Liver (tissue), 9 donors: ENCODE data around the gene CCDC93. TPM values are rescaled to one million over a fixed set of nuclear protein-coding genes. Genes with fewer than 3 reads are reported as not detected.

Source experiments
- DNase-seq: peaks from one replicate; pipeline ENCODE4 v3.0.0-alpha.2; 2017; ENCODE audit warnings: low spot score
- H3K27ac ChIP-seq, 2 donors: one replicate each; pipeline ENCODE4 v1.7.0; 2013; ENCODE audit warnings: inconsistent platforms in 2 of 2, low read length in 2 of 2, control low read depth in 1 of 2, low read depth in 1 of 2, mild to moderate bottlenecking in 1 of 2
- H3K27me3 ChIP-seq, 4 donors: one replicate each; pipeline versions ENCODE4 v1.6.1 to v1.7.0; 2013; ENCODE audit warnings: low read length in 3 of 4, inconsistent platforms in 1 of 4, mild to moderate bottlenecking in 1 of 4, moderate library complexity in 1 of 4; ENCODE audit not compliant: control insufficient read depth in 4 of 4, insufficient read depth in 4 of 4
- H3K36me3 ChIP-seq, 4 donors: one replicate each; pipeline versions ENCODE4 v1.6.1 to v1.7.0; 2013; ENCODE audit warnings: low read length in 3 of 4, mild to moderate bottlenecking in 3 of 4, low read depth in 1 of 4, moderate library complexity in 1 of 4; ENCODE audit not compliant: control insufficient read depth in 4 of 4, insufficient read depth in 3 of 4
- H3K4me1 ChIP-seq, 4 donors: one replicate each; pipeline versions ENCODE4 v1.6.1 to v1.7.0; 2013; ENCODE audit warnings: low read length in 3 of 4, mild to moderate bottlenecking in 3 of 4, moderate library complexity in 1 of 4; ENCODE audit not compliant: control insufficient read depth in 4 of 4, insufficient read depth in 4 of 4
- H3K4me3 ChIP-seq, 3 donors: one replicate each; pipeline versions ENCODE4 v1.6.1 to v1.7.0; 2013; ENCODE audit warnings: low read length in 3 of 3, control low read depth in 1 of 3, low read depth in 1 of 3, mild to moderate bottlenecking in 1 of 3
- H3K9ac ChIP-seq, 2 donors: one replicate each; pipeline ENCODE4 v1.7.0; 2013; ENCODE audit warnings: low read length in 2 of 2, mild to moderate bottlenecking in 2 of 2, moderate library complexity in 2 of 2, control low read depth in 1 of 2, low read depth in 1 of 2
- H3K9me3 ChIP-seq, 4 donors: one replicate each; pipeline versions ENCODE4 v1.6.1 to v1.7.0; 2013; ENCODE audit warnings: low read length in 3 of 4; ENCODE audit not compliant: control insufficient read depth in 4 of 4
- CTCF ChIP-seq: fragments of 150-350 bp; IDR thresholded peaks from 2 replicates; pipeline ENCODE4 v1.5.1; 2017; ENCODE audit warnings: improper control_type of control experiment, low read depth, low read length; ENCODE audit not compliant: missing input control
- EGR1 ChIP-seq, 2 donors: IDR thresholded peaks; 2 replicates each; pipeline ENCODE4 v1.6.1; 2016 to 2018; ENCODE audit warnings: antibody characterized with exemption in 2 of 2, low read depth in 2 of 2
- FOXA1 ChIP-seq: IDR thresholded peaks from 2 replicates; pipeline ENCODE4 v1.6.1; 2016; ENCODE audit warnings: antibody characterized with exemption
- FOXA2 ChIP-seq: IDR thresholded peaks from 2 replicates; pipeline ENCODE4 v1.6.1; 2016; ENCODE audit warnings: antibody characterized with exemption
- HNF4A ChIP-seq, 2 donors: conservative IDR thresholded peaks; 2 replicates each; pipeline ENCODE4 v1.6.1; 2016; ENCODE audit warnings: antibody characterized with exemption in 2 of 2, mild to moderate bottlenecking in 2 of 2
- HNF4G ChIP-seq: IDR thresholded peaks from 2 replicates; pipeline ENCODE4 v1.6.1; 2016; ENCODE audit warnings: antibody characterized with exemption
- JUND ChIP-seq, 2 donors: IDR thresholded peaks; 2 replicates each; pipeline ENCODE4 v1.6.1; 2016; ENCODE audit warnings: antibody characterized with exemption in 2 of 2
- NR2F2 ChIP-seq: IDR thresholded peaks from 2 replicates; pipeline ENCODE4 v1.6.1; 2016; ENCODE audit warnings: antibody characterized with exemption
- RAD21 ChIP-seq, 2 donors: IDR thresholded peaks; 2 replicates each; pipeline ENCODE4 v1.6.1; 2016; ENCODE audit warnings: antibody characterized with exemption in 2 of 2, mild to moderate bottlenecking in 2 of 2
- RXRA ChIP-seq, 2 donors: IDR thresholded peaks; 2 replicates each; pipeline ENCODE4 v1.6.1; 2017 to 2018; ENCODE audit warnings: antibody characterized with exemption in 2 of 2, mild to moderate bottlenecking in 1 of 2
- SP1 ChIP-seq: IDR thresholded peaks from 2 replicates; pipeline ENCODE4 v1.6.1; 2018; ENCODE audit warnings: antibody characterized with exemption, mild to moderate bottlenecking
- TAF1 ChIP-seq: conservative IDR thresholded peaks from 2 replicates; pipeline ENCODE4 v1.6.1; 2016; ENCODE audit warnings: antibody characterized with exemption, mild to moderate bottlenecking
- YY1 ChIP-seq: IDR thresholded peaks from 2 replicates; pipeline ENCODE4 v1.6.1; 2016; ENCODE audit warnings: antibody characterized with exemption, mild to moderate bottlenecking
- WGBS: extraction: QIAGEN DNeasy Blood & Tissue Kit; methylation state at CpG from one replicate; pipeline ENCODE4 v1.1.7; 2013; 5-methylcytosine and 5-hydroxymethylcytosine counted together
- polyA plus RNA-seq, 2 donors: library from polyadenylated mRNA; stranded (reverse) in 1 of 2; unstranded in 1 of 2; fragments of 200-250 nt in 1 of 2; fragments of >200 nt in 1 of 2; fragmentation: Nextera tagmentation in 1 of 2; extraction: Ambion mirVana in 1 of 2; gene quantifications; one replicate each; pipeline versions ENCODE4 v1.2.1 to v1.2.3, GENCODE V29; 2013 to 2015
- total RNA-seq, 2 donors: library from RNA; depleted of rRNA; stranded (reverse); fragments of >200 nt; gene quantifications; one replicate each; pipeline ENCODE4 v1.2.3, GENCODE V29; 2014
- TF ChIP-seq, protein P1 (sequence below): IDR thresholded peaks from 2 replicates; pipeline ENCODE4 v1.6.1; 2016; ENCODE audit warnings: antibody characterized with exemption
- TF ChIP-seq, protein P2 (sequence below): IDR thresholded peaks from 2 replicates; pipeline ENCODE4 v1.6.1; 2016; ENCODE audit warnings: antibody characterized with exemption
- donor health status: healthy.
- donor health status: healthy.
- donor health status: healthy.
- donor health status: healthy.
- donor health status: healthy.

CCDC93 gene
- total and polyA plus RNA-seq, 4 donors, result 4.0 to 14.2 (median 8.5) TPM

- H3K4me1 ChIP-seq, result peaks cover 0 to 6% (median 3%) of the 10 kb centered on the region in 4 donors
- no peak overlapping the region for H3K27ac ChIP-seq
- TF ChIP-seq FOXA1 (no peak), HNF4G (no peak), FOXA2 (no peak), JUND (IDR thresholded peaks at IDR 0.05) (no peak), RAD21 (IDR thresholded peaks at IDR 0.05) (no peak), RXRA (IDR thresholded peaks at IDR 0.05) (no peak), HNF4A (conservative IDR thresholded peaks at IDR 0.05) (no peak), CTCF (no peak), EGR1 (IDR thresholded peaks at IDR 0.05; ENCODE audit: low read depth in 2 of 2) (no peak), TAF1 (no peak), YY1 (no peak)
- TF ChIP-seq, protein P1, sequence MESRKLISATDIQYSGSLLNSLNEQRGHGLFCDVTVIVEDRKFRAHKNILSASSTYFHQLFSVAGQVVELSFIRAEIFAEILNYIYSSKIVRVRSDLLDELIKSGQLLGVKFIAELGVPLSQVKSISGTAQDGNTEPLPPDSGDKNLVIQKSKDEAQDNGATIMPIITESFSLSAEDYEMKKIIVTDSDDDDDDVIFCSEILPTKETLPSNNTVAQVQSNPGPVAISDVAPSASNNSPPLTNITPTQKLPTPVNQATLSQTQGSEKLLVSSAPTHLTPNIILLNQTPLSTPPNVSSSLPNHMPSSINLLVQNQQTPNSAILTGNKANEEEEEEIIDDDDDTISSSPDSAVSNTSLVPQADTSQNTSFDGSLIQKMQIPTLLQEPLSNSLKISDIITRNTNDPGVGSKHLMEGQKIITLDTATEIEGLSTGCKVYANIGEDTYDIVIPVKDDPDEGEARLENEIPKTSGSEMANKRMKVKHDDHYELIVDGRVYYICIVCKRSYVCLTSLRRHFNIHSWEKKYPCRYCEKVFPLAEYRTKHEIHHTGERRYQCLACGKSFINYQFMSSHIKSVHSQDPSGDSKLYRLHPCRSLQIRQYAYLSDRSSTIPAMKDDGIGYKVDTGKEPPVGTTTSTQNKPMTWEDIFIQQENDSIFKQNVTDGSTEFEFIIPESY, result no peak
- TF ChIP-seq, protein P2, sequence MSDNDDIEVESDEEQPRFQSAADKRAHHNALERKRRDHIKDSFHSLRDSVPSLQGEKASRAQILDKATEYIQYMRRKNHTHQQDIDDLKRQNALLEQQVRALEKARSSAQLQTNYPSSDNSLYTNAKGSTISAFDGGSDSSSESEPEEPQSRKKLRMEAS, result no peak
- DNase-seq, result no peak
- H3K4me3 ChIP-seq, result no peak overlapping the region
- H3K9ac ChIP-seq, result no peak overlapping the region
- 74% methylated on average over 3 of the region's 3 CpGs for WGBS
- H3K36me3 ChIP-seq, result peaks cover 4 to 70% (median 42%) of the 10 kb centered on the region in 4 donors
- H3K27me3 ChIP-seq, result no peaks in the 10 kb centered on the region
- H3K9me3 ChIP-seq, result no peaks in the 10 kb centered on the region
Observed at GRCh38 chr2:117996525-117996924, 17.3 kb downstream of the CCDC93 start.

GRCh38 chr2:117994729-117995128, 19.1 kb downstream of the CCDC93 start:
- peaks cover 0 to 6% (median 3%) of the 10 kb centered on the region in 4 donors for H3K4me1 ChIP-seq
- peaks cover 4 to 70% (median 41%) of the 10 kb centered on the region in 4 donors for H3K36me3 ChIP-seq
- DNase-seq, result no peak
- H3K9me3 ChIP-seq, result no peaks in the 10 kb centered on the region
- peak; percentile 29 for TF ChIP-seq HNF4G
- TF ChIP-seq FOXA2, result no peak
- TF ChIP-seq, protein P1, result no peak
- peak; percentile 70 to 76 for TF ChIP-seq HNF4A (conservative IDR thresholded peaks at IDR 0.05)
- no peak for TF ChIP-seq CTCF
- peak; percentile 33 for TF ChIP-seq SP1
- no peak for TF ChIP-seq NR2F2
- TF ChIP-seq, protein P2, result peak; percentile 46
- 35% methylated on average over 4 of the region's 4 CpGs for WGBS
- H3K4me3 ChIP-seq, result no peak overlapping the region
- no peak overlapping the region for H3K9ac ChIP-seq
- no peak overlapping the region for H3K27ac ChIP-seq
- no peaks in the 10 kb centered on the region for H3K27me3 ChIP-seq
